ENCODE data around the gene FBXO39.

Gene FBXO39

DNA sequence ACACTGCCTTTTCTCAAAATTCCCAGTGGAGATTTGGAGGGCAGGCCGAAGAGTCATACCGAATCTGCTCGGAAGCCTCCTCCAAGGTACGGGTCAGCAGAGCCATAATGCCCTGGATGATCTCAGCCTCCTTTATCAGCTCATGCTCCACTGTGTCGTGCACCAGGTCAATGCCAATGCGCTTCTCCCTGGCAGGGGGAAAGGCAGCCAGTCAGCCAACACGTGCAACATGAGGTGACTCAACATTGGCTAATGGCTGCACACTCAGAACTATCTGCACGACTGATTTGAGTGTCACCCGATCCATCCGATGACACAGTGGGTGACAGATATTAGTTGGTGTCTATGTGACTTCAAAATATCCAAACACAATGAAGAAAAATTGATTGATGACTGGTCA lies 39.8 kb downstream of the FBXO39 start:
- TF ChIP-seq, protein P1, sequence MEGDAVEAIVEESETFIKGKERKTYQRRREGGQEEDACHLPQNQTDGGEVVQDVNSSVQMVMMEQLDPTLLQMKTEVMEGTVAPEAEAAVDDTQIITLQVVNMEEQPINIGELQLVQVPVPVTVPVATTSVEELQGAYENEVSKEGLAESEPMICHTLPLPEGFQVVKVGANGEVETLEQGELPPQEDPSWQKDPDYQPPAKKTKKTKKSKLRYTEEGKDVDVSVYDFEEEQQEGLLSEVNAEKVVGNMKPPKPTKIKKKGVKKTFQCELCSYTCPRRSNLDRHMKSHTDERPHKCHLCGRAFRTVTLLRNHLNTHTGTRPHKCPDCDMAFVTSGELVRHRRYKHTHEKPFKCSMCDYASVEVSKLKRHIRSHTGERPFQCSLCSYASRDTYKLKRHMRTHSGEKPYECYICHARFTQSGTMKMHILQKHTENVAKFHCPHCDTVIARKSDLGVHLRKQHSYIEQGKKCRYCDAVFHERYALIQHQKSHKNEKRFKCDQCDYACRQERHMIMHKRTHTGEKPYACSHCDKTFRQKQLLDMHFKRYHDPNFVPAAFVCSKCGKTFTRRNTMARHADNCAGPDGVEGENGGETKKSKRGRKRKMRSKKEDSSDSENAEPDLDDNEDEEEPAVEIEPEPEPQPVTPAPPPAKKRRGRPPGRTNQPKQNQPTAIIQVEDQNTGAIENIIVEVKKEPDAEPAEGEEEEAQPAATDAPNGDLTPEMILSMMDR (IDR thresholded peaks at IDR 0.05): no peak

DNA sequence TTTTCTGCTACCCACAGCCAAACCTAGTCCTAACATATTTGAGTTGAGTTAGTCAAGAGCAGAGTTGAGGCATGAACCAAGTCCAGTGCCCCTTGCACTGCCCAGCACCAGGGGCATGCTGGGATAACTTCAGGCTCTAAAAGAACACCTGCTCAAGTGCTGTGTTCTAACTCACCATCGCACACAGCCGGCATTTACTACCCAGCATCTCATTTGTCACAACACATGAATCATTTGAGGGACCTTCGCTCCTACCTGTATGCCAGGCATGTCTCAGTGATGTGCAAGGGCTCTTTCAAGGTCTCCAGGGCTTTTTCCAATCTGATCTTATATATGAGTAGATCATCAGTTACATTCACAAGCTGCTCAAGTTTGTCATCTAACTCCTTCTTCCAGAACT lies 42.9 kb downstream of the FBXO39 start:
- TF ChIP-seq, protein P1 (IDR thresholded peaks at IDR 0.05): no peak

DNA sequence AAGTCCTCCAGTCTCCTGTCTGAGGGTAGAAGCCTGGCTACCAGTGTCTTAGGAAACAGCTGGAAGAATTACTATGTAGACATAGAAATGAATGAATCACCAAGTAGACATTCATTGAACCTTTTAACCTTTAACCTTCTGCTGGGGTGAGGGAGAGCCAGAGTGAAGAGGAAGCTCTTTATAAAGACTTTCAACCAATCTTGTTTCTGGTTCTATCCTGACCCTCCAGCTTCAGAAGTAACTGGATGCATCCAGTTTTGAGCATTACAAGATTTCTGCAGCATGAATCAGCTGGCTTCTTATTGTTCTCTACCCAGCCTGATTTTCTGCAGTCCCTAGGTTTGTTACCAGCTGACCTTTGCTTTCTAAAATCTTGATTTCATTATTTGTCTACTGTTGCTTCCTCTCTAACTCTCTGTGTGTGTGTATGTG lies 47.0 kb downstream of the FBXO39 start:
- TF ChIP-seq, protein P1 (IDR thresholded peaks at IDR 0.05): no peak

DNA sequence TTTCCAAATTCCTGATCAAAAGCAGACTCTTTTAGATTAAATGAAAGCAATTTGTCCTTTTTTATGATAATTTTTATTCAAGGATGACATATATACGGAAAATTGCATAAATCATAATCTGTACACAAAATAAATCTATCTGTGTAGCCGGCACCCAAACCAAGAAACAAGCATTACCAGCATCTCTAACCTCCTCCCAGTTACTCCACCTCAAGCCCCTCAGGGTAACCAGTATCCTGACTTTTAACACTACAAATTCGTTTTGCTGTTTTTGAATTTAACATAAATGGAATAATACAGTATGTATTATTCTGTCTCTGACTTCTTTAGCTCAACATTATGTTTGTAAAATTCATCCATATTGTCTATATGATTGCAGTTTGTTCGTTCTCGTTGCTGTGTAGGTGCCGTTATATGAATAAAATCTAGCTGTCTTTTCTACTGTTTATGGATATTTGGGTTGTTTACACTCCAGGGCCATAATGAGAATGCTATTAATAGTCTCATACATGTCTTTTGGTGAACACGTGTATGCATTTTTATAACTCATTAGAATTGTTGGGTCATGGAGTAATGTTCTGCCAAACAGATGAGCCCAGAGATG lies 54.5 kb downstream of the FBXO39 start:
- TF ChIP-seq, protein P1 (IDR thresholded peaks at IDR 0.05): no peak

DNA sequence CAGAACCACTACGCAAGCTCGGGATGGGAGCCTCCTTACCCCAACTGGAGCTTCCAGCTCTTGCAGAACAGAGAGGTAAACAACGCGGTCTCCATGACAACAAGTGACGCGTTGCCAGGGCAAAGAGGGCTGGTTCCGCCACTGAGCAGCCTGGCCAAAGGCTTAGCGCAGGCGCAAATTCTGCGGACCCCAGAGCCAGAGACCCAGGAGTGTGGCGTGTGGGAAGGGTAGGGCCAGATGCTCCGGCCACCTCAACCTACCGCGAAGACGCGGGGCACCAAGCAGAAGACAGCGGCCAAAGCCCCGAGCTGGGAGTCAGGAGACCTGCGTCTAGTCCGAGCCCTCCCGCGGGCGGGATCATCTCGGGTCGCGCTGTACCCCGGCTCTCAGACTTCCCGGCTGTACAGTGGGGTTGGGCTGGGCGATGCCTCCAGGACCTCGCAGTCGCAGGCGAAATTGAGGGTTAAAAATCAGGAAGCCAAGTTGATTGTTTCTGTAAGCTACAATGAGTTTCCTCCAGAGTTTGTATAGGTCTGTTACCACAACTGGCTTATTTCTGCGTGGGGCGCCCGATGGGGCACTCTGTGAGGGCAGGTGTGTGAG lies 55.7 kb downstream of the FBXO39 start, which contains the start of gene TEKT1:
TEKT1 (minus strand) TSS at position 69 of the 603 bp plus-strand sequence. CDS start 1,353 bp downstream, outside the sequence.
- TF ChIP-seq, protein P1 (IDR thresholded peaks at IDR 0.05): no peak

All from LNCAP (cell line).